WTC11 (cell line): Measurements from ENCODE around the gene AKT3.

Experiments used
- CREB1 ChIP-seq: sonication (generic); formaldehyde crosslinking; IDR thresholded peaks from 2 replicates; pipeline ENCODE4 v1.8.0; 2023; ENCODE audit warnings: mild to moderate bottlenecking, missing genetic modification reagents
- CTCF ChIP-seq: fragments of 200-600 bp; IDR thresholded peaks from 2 replicates; pipeline ENCODE4 v1.8.0; 2022; ENCODE audit warnings: antibody characterized with exemption
- ETV6 ChIP-seq: sonication (generic); formaldehyde crosslinking; IDR thresholded peaks from 2 replicates; pipeline ENCODE4 v1.8.1; 2022; ENCODE audit warnings: mild to moderate bottlenecking, missing genetic modification reagents
- FOXK1 ChIP-seq: sonication (generic); formaldehyde crosslinking; IDR thresholded peaks from 2 replicates; pipeline ENCODE4 v1.8.0; 2022; ENCODE audit warnings: mild to moderate bottlenecking, moderate library complexity, missing genetic modification reagents
- IRF2 ChIP-seq: sonication (generic); formaldehyde crosslinking; IDR thresholded peaks from 2 replicates; pipeline ENCODE4 v1.8.0; 2022; ENCODE audit warnings: low read depth, missing genetic modification reagents, borderline replicate concordance
- MAX ChIP-seq: sonication (generic); formaldehyde crosslinking; IDR thresholded peaks from 2 replicates; pipeline ENCODE4 v1.8.0; 2022; ENCODE audit warnings: mild to moderate bottlenecking, missing genetic modification reagents
- SMAD3 ChIP-seq: sonication (generic); formaldehyde crosslinking; IDR thresholded peaks from 2 replicates; pipeline ENCODE4 v1.8.0; 2022; ENCODE audit warnings: missing genetic modification reagents, mild to moderate bottlenecking, borderline replicate concordance
- ZBTB43 ChIP-seq: sonication (generic); formaldehyde crosslinking; IDR thresholded peaks from 2 replicates; pipeline ENCODE4 v1.8.1; 2023; ENCODE audit warnings: mild to moderate bottlenecking, missing genetic modification reagents
- TF ChIP-seq, protein P1 (sequence below): sonication (generic); formaldehyde crosslinking; IDR thresholded peaks from 2 replicates; pipeline ENCODE4 v1.8.1; 2023; ENCODE audit warnings: mild to moderate bottlenecking, moderate library complexity, missing genetic modification reagents

DNA sequence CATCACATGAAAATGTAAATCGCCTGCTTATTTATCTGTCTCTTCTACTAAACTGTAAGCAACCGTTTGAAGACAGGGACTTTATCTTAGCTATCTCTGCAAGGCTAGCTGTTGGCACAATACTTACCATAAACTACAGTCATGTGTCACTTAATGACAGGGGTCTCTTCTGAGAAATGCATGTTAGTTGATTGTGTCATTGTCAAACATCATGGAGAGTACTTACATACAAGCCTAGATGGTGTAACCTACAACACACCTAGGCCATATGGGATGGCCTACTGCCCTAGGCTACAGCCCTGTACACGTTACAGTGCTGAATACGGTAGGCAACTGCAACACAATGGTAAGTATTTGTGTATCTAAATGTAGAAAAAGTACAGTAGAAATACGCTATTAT, 326.3 kb downstream of the AKT3 start:
- no peak for TF ChIP-seq CTCF
- no peak for TF ChIP-seq FOXK1 (CRISPR knock-in tag)
- no peak for TF ChIP-seq ETV6 (CRISPR knock-in tag)
- TF ChIP-seq IRF2 = no peak
- TF ChIP-seq CREB1 = no peak
- no peak for TF ChIP-seq SMAD3 (CRISPR knock-in tag)
- no peak for TF ChIP-seq MAX (CRISPR knock-in tag)
- no peak for TF ChIP-seq ZBTB43 (CRISPR knock-in tag)
- TF ChIP-seq, protein P1, sequence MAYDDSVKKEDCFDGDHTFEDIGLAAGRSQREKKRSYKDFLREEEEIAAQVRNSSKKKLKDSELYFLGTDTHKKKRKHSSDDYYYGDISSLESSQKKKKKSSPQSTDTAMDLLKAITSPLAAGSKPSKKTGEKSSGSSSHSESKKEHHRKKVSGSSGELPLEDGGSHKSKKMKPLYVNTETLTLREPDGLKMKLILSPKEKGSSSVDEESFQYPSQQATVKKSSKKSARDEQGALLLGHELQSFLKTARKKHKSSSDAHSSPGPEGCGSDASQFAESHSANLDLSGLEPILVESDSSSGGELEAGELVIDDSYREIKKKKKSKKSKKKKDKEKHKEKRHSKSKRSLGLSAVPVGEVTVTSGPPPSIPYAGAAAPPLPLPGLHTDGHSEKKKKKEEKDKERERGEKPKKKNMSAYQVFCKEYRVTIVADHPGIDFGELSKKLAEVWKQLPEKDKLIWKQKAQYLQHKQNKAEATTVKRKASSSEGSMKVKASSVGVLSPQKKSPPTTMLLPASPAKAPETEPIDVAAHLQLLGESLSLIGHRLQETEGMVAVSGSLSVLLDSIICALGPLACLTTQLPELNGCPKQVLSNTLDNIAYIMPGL = no peak
